GM23338 (cell line): ENCODE data around the gene FAM241A. TPM values are rescaled to one million over a fixed set of nuclear protein-coding genes. Genes with fewer than 3 reads are reported as not detected.

Experiments used
- ATAC-seq: fragments of 200-7000 bp; cut with Tn5 transposase; 3 replicates; pipeline ENCODE4 v1.9.1; 2020
- DNase-seq: peaks from one replicate; pipeline ENCODE4 v3.0.0-alpha.2; 2015; ENCODE audit warnings: low spot score
- H2AFZ ChIP-seq: fragments of 200-600 bp; sonication (generic); 2 replicates; pipeline ENCODE4 v1.8.0; 2016; ENCODE audit warnings: antibody characterized with exemption, mild to moderate bottlenecking, moderate library complexity
- H3F3A ChIP-seq: fragments of 200-600 bp; sonication (generic); replicated peaks from 2 replicates; pipeline ENCODE4 v1.8.0; 2017; ENCODE audit warnings: antibody characterized with exemption, mixed run types, low read depth
- H3K27ac ChIP-seq: fragments of 200-600 bp; sonication (generic); 2 replicates; pipeline ENCODE4 v1.6.1; 2016; ENCODE audit warnings: low read depth
- H3K27me3 ChIP-seq: fragments of 200-600 bp; sonication (generic); 2 replicates; pipeline ENCODE4 v1.8.0; 2016; ENCODE audit warnings: mild to moderate bottlenecking, mixed run types, moderate library complexity; ENCODE audit not compliant: insufficient read depth
- H3K36me3 ChIP-seq: fragments of 200-600 bp; sonication (generic); 2 replicates; pipeline ENCODE4 v1.8.0; 2016; ENCODE audit warnings: mild to moderate bottlenecking; ENCODE audit not compliant: insufficient read depth
- H3K4me1 ChIP-seq: fragments of 200-600 bp; sonication (generic); 2 replicates; pipeline ENCODE4 v1.8.0; 2016; ENCODE audit warnings: mild to moderate bottlenecking, moderate library complexity; ENCODE audit not compliant: insufficient read depth
- H3K4me2 ChIP-seq: fragments of 200-600 bp; sonication (generic); 2 replicates; pipeline ENCODE4 v1.7.1; 2017; ENCODE audit warnings: mixed run types
- H3K4me3 ChIP-seq: fragments of 200-600 bp; sonication (generic); 2 replicates; pipeline ENCODE4 v1.6.1; 2016; ENCODE audit warnings: mixed run types
- H3K79me2 ChIP-seq: fragments of 200-600 bp; sonication (generic); replicated peaks from 2 replicates; pipeline ENCODE4 v1.8.0; 2017; ENCODE audit warnings: mild to moderate bottlenecking; ENCODE audit not compliant: insufficient read depth
- H3K9me2 ChIP-seq: fragments of 200-600 bp; sonication (generic); 2 replicates; pipeline ENCODE4 v1.8.0; 2017; ENCODE audit not compliant: insufficient read depth
- H4K20me1 ChIP-seq: fragments of 200-600 bp; sonication (generic); replicated peaks from 2 replicates; pipeline ENCODE4 v1.8.0; 2017; ENCODE audit warnings: mild to moderate bottlenecking; ENCODE audit not compliant: insufficient read depth
- H3K27ac Mint-ChIP-seq: 2 replicates; pipeline ENCODE4 v1.8.0; 2020; ENCODE audit warnings: inconsistent platforms, mild to moderate bottlenecking, moderate library complexity, mixed read lengths
- H3K27me3 Mint-ChIP-seq: 3 replicates; pipeline ENCODE4 v1.8.0; 2022; ENCODE audit warnings: low read depth, mild to moderate bottlenecking, moderate library complexity, mixed read lengths, inconsistent platforms; ENCODE audit not compliant: insufficient read depth, poor library complexity
- H3K36me3 Mint-ChIP-seq: 3 replicates; pipeline ENCODE4 v1.8.0; 2021; ENCODE audit warnings: low read depth, mild to moderate bottlenecking, inconsistent platforms, moderate library complexity, mixed read lengths
- H3K4me1 Mint-ChIP-seq: 3 replicates; pipeline ENCODE4 v1.8.0; 2020; ENCODE audit warnings: mild to moderate bottlenecking, inconsistent platforms, mixed read lengths
- H3K4me3 Mint-ChIP-seq: 3 replicates; pipeline ENCODE4 v1.8.0; 2021; ENCODE audit warnings: moderate library complexity, mild to moderate bottlenecking, inconsistent platforms, mixed read lengths
- H3K9me3 Mint-ChIP-seq: 3 replicates; pipeline ENCODE4 v1.8.0; 2020; ENCODE audit warnings: moderate library complexity, mild to moderate bottlenecking, inconsistent platforms, mixed read lengths
- CREB1 ChIP-seq: fragments of 250-450 bp; sonication (Bioruptor Pico); IDR thresholded peaks from 2 replicates; pipeline ENCODE4 v1.5.0; 2020; ENCODE audit warnings: low read depth, mild to moderate bottlenecking, moderate library complexity
- EZH2 ChIP-seq: fragments of 200-600 bp; sonication (generic); IDR thresholded peaks from one replicate; pipeline ENCODE4 v1.8.0; 2017; ENCODE audit warnings: antibody characterized with exemption, mild to moderate bottlenecking, low read depth; ENCODE audit not compliant: unreplicated experiment
- EZH2phosphoT487 ChIP-seq: fragments of 200-600 bp; sonication (generic); IDR thresholded peaks from one replicate; pipeline ENCODE4 v1.8.1; 2018; ENCODE audit warnings: antibody characterized with exemption; ENCODE audit not compliant: unreplicated experiment
- JUNB ChIP-seq: IDR thresholded peaks from one replicate; pipeline ENCODE4 v1.6.1; 2016; ENCODE audit warnings: antibody characterized with exemption; ENCODE audit not compliant: unreplicated experiment
- NANOG ChIP-seq: IDR thresholded peaks from 2 replicates; pipeline ENCODE4 v1.6.1; 2016; ENCODE audit warnings: antibody characterized with exemption, borderline replicate concordance
- POLR2AphosphoS5 ChIP-seq: IDR thresholded peaks from 2 replicates; pipeline ENCODE4 v1.6.1; 2016; ENCODE audit warnings: antibody characterized with exemption, low read depth
- ZNF331 ChIP-seq: fragments of 250-450 bp; sonication (Bioruptor Pico); IDR thresholded peaks from 2 replicates; pipeline ENCODE4 v1.5.0; 2020; ENCODE audit warnings: low read depth, mild to moderate bottlenecking, moderate library complexity
- ZNF462 ChIP-seq: fragments of 250-450 bp; sonication (Bioruptor Pico); IDR thresholded peaks from 2 replicates; pipeline ENCODE4 v1.5.0; 2020; ENCODE audit warnings: mild to moderate bottlenecking, moderate library complexity
- polyA plus RNA-seq: library from polyadenylated mRNA; unstranded; fragments of >200 nt; fragmentation: Nextera tagmentation; extraction: Ambion mirVana; gene quantifications from 2 replicates; pipeline ENCODE4 v1.2.1, GENCODE V29; 2016
- total RNA-seq: library from RNA; depleted of rRNA; stranded (reverse); fragments of >200 nt; shearing (Covaris generic); gene quantifications from 2 replicates; pipeline ENCODE4 v1.2.3, GENCODE V29; 2014

The FAM241A gene
- total and polyA plus RNA-seq, 2 experiments from 2014 or later: 0.58 to 0.63 TPM

- TF ChIP-seq ZNF462 (CRISPR knock-in tag) (no peak), ZNF331 (CRISPR knock-in tag) (no peak)
These were observed 36.2 kb downstream of the FAM241A start (continued) for GRCh38 chr4:112181358-112182000.

GRCh38 chr4:112182604-112183003 is 37.4 kb downstream of the FAM241A start:
- no peaks in the 10 kb centered on the region; the same call in 1 of the 2 replicates for H3K9me2 ChIP-seq
- peaks cover 8% of the 10 kb centered on the region for H3K4me1 Mint-ChIP-seq
- no peak for ATAC-seq
- no peaks in the 10 kb centered on the region for H3K36me3 Mint-ChIP-seq
- H3K36me3 ChIP-seq: no peaks in the 10 kb centered on the region
- H3K9me3 Mint-ChIP-seq: no peaks in the 10 kb centered on the region
- no peaks in the 10 kb centered on the region for H3K27me3 ChIP-seq
- no peak for DNase-seq
- peaks cover 6% of the 10 kb centered on the region; the same call in 1 of the 2 replicates for H3K4me1 ChIP-seq
- no peak overlapping the region for H2AFZ ChIP-seq
- no peaks in the 10 kb centered on the region for H4K20me1 ChIP-seq
- TF ChIP-seq POLR2AphosphoS5 (no peak), NANOG (no peak), EZH2 (no peak), JUNB (no peak), ZNF331 (CRISPR knock-in tag) (no peak), CREB1 (CRISPR knock-in tag) (no peak), EZH2phosphoT487 (no peak)
- H3K27ac ChIP-seq: no peak overlapping the region
- H3K4me3 Mint-ChIP-seq: no peak overlapping the region
- H3K4me2 ChIP-seq: no peak overlapping the region
- H3K27me3 Mint-ChIP-seq: peaks cover 1% of the 10 kb centered on the region
- no peaks in the 10 kb centered on the region for H3F3A ChIP-seq
- no peaks in the 10 kb centered on the region for H3K79me2 ChIP-seq
- no peak overlapping the region for H3K4me3 ChIP-seq
- peak overlapping the region; percentile 68 for H3K27ac Mint-ChIP-seq
